Glomerular visceral epithelial cell (primary cell): ENCODE data around the gene MCCC1.
"Not testable (repeated sequence)": the region's sequence is repeated elsewhere in the genome, so short reads cannot be mapped to it uniquely, and the experiment has no call there.

Experiments
- DNase-seq: peaks from one replicate; pipeline ENCODE4 v3.0.0-alpha.2; 2016; ENCODE audit errors: extremely low spot score

Gene MCCC1

DNA sequence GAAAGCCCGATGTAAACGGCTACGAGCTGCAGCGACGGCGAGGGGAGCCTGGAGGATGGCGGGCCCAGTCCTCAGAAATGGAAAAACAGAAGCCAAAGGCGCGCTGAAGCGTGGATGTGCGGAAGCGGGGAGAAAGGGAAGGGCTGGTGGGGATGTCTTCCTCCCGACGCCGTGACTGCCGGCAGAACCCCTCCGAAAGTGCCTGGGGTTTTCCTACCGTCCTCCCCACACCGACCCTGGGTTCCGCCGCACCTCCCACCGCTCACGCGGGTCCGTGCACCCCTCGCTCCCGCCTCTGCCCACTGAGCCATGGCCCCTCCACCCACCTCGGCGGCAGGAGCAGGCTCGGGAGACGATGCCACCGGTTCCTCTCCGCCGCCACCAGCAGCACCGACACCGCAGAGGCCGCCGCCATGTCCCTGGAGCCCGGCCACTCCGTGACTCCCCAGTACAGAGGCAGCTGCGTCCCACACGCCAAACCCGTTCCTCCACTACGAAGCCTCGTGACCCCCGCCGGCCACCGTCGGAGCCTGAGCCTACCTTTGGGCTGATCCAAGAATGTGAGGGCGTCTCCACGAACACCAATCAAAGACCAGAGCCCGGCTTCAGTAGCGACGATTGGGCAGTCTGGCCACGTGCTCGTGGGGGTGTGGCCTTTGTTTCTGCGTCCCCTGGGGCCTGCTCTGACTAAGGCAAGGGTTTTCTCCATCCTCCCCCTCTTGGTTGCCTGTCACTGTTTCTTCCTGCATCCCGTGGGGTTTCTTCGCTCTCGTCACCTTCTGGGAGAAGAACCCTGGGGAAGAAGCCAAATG, at the start of gene MCCC1:
Gene MCCC1 (minus strand): TSS at position 471 of the 812 bp plus-strand sequence. CDS start 56 bp downstream, at position 415.
- peak; percentile 98 for DNase-seq

- DNase-seq = peak; percentile 49
These were observed 48.8 kb upstream of the MCCC1 start for GRCh38 chr3:183148056-183148455.

DNA sequence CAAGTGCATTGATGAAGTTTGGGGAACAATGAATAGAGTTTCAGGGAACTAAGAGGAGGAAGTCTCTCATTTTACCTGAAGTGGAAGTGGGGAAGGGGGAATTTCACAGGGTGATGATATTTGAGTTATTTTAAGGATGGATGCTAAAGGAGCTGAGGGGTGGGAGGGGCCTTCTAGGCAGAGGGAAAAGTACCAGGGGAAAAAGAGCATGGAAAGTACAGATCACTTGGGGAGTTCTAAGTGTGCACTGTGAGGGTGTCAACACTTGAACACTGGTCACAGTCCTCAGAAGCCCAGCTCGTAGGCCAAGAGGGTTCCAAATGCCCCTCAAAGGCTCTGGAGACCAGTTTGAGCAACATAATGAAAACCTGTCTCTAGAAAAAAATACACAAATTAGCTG, 45.1 kb upstream of the MCCC1 start:
- no peak for DNase-seq

DNA sequence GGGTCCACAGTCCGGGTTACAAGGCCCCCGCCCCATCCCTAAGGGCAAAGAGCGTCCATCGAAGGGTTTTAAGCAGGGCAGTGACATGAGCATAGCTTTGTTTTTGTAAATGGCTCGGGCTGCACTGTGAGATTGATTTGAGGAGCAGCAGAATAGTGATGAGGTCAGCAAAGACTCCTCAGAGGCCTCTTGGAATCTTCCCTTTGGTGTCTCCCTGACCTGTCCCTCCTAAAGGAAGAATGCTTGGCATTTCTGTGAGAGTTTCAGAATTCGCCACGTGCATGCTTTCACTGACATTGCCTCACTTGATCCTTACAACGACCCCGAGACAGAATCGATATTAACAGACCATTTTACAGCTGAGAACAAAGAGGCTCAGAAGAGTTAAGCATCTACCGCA, 42.9 kb upstream of the MCCC1 start:
- no peak for DNase-seq

DNA sequence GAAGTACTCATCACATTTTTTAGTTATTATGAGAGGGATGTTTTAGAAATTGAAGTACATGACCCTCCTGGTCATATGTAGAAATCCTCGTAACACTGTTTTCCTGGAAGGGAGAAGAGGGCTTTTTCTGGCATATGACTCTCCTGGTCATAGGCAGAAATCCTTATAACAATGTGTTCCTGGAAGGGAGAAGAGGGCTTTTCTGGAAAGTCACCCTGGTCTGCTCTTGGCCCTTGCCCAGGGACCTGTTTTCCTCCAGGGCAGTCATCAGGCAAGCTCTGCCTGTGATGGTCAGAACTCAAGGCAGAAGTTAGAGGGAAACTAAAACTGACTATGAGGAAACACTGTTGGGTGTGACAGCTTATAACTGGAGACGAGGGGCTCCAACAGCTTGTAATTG, 35.5 kb upstream of the MCCC1 start:
- DNase-seq = no peak

DNA sequence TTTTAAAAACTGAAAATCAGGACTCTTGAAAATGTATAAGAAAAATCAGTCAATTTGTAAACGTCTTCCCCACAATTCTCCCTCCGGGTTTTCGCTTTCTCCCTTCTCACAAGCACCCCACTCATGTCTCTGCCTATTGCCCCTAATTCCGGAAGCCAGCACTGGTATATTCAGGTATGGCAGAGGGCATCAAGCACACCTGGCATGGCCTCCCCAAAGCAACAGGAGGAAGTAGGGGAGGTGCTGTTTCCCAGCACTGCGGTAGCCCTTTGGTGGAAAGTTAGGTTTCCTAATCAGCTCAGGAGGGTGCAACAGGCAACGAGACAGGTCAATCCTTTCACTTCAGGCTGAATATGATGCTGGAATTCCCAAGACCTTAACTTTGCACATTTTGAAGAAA, 33.1 kb upstream of the MCCC1 start:
- DNase-seq = no peak

DNA sequence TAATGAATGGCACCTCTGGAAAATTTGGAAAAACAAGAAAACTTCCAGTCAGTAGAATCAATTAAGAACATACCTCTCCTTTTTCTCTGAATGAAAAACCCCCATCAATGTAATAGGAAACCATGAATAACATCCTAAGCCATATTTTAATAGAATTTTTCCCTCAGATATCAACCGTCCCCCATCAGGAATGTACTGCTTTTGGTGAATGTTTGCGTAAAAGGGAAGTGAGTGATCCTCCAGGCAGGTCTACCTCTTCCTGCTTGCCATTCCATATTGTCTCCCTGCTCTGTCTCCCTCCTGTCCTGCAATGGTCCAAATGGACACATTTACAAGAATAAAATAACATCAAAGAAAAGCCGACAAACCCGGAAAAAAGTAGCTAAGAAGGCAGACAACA, 32.4 kb upstream of the MCCC1 start:
- DNase-seq = no peak

GRCh38 chr3:183131186-183131725, 32.0 kb upstream of the MCCC1 start:
- no peak for DNase-seq

- DNase-seq = no peak
These were observed 29.9 kb upstream of the MCCC1 start for GRCh38 chr3:183129243-183129642.

DNA sequence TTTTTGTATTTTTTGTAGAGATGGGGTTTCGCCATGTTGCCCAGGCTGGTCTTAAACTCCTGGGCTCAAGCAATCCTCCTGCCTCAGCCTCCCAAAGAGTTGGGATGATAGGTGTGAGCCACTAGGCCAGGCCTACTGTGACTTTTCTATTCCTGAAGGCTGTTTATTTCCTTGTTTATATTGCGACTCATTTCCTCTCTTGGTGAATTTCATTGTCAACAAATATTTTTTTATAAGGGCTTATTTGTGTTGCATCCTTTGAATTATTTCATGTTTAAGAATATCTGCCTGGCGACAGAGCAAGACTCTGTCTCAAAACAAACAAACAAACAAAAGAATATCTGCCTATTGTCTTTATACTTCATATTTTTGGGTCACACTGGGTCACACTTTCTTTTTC, 29.4 kb upstream of the MCCC1 start:
- DNase-seq = no peak

DNA sequence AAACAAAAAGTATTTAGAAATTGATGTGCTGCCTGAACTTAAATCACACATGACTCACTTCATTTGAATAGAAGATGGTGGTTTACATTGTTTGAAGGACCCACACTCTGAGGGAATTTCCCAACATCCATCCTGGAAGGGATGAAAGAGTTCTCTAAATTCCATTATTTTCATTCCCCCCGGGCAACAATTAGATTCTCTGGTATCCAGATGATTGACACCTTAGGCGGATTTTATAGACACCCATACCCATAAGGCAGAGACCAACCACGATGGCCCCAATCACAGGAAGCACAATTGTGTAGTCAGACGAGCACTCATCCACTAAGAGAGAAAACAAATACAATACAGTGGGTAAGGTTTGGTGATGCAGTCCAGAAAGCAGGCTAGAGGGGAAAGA, 24.6 kb upstream of the MCCC1 start:
- DNase-seq = peak; percentile 26

- DNase-seq = peak; percentile 45
These were observed 23.1 kb upstream of the MCCC1 start for GRCh38 chr3:183122257-183122932.

- no peak for DNase-seq
These were observed 21.4 kb upstream of the MCCC1 start for GRCh38 chr3:183120538-183121215.

GRCh38 chr3:183117056-183117455, 17.8 kb upstream of the MCCC1 start:
- no peak for DNase-seq

- peak; percentile 36 for DNase-seq
These were observed 16.8 kb upstream of the MCCC1 start for GRCh38 chr3:183116025-183116614.

DNA sequence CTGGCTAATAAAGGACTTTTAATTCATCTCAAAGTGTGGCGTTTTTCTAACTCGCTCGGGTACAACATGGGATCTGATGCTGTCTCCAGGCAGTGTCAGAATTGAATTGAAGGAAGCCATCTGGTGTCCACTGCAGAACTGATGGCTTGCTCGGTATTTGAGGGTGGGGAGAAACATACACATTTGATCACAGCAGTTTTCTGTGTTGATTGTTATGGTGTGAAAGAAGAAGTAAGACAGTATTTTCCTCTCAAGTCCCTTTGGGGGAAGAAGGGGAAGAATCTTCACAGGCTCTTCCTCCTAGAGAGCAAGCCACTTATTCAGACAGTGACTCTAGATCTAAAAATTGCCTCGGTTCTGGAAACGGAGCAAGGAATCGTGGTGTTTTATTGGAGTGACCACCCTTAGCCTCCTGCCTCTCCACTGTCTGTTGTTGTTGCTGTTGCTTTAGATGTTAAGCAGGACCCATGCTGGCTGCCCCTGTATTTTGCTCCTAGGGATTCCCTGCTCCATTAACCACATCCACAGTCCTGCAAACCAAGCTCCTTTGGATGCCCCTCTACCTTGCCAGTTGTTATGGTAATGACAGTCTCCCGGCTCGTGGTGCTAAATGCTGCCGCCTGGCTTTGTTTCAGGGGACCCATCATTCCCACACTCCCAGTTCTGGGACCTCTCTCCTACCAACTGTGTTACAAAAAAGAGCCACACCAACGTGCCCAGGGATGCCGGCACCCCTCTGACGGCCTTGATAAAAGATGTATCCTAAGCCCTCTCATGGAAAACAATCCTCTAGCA, 15.3 kb upstream of the MCCC1 start:
- no peak for DNase-seq

DNA sequence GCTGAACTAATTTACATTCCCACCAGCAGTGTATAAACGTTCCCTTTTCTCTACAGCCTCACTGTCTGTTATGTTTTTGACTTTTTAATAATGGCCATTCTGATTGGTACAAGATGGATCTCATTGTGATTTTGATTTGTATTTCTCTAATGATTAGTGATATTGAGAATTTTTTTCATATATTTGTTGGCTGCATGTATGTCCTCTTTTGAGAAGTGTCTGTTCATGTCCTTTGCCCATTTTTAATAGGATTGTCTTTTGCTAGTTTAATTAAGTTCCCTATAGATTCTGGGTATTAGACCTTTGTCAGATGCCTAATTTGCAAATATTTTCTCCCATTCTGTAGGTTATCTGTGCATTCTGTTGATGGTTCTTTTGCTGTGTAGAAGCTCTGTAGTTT, 10.6 kb upstream of the MCCC1 start:
- not testable (repeated sequence) for DNase-seq

DNA sequence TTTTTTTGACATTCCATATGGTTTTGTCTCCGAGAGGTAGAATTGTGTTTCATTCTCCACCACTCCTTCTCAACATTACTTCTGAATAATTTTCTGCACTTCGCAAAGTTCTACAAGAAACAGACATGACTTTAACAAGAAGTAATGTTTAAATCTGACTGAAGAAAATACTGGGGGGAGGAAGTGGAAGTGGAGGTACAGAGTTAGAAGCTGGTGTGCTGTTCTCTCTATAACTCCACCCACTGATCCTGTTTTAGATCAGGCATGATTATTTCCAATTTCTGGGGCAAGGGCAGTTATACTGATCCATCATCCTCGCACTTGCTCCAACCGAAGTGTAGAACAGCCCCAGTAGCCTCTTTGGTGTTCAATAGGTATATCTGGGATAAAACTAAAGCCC, 9.2 kb upstream of the MCCC1 start:
- DNase-seq = no peak

DNA sequence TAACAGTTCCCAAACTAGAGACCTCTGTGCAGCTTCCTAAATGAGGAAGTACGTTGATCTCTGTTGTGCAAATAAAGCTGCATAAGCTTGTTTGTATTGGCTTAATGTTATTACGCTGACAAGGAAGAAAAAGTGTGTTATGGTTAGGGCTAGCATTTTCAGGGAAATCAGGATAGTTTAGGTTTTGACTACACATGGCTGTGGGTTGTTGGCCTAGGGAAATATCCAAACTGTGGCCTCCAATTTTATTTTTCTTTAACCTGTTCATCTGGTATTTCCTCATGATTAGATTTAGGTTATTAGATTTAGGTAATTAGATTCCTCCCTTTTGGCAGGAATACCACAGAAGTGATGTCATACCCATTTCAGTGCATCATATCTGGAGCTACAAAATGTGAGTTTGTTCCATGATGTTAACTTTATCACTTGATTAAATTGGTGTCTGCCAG, 8.7 kb upstream of the MCCC1 start:
- DNase-seq = no peak

DNA sequence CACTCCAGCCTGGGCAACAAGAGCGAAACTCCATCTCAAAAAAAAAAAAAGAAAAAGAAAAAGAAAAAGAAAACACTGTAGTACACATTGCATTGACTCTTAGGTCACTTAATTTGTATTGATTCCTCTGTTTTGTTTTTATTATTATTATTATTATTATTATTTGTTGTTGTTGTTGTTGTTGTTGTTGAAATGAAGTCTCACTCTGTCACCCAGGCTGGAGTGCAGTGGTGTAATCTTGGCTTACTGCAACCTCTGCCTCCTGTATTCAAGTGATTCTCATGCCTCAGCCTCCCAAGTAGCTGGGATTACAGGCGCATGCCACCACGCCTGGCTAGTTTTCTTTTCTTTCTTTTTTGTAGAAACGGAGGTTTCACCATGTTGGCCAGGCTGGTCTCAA, 8.1 kb upstream of the MCCC1 start:
- DNase-seq = not testable (repeated sequence)

- DNase-seq = no peak
These were observed 7.3 kb upstream of the MCCC1 start for GRCh38 chr3:183106635-183107034.
